HepG2 (cell line): Measurements from ENCODE around the gene RHD. TPM values are rescaled to one million over a fixed set of nuclear protein-coding genes. Genes with fewer than 3 reads are reported as not detected.
A peak's percentile ranks its signal among the peaks of the same experiment; 100 is the strongest.

Experiments
- ATF5 ChIP-seq: sonication (generic); formaldehyde crosslinking; IDR thresholded peaks from 2 replicates; pipeline ENCODE4 v1.4.0; 2020; ENCODE audit warnings: mild to moderate bottlenecking, low read depth, missing genetic modification reagents
- CEBPZ ChIP-seq: IDR thresholded peaks from 2 replicates; pipeline ENCODE4 v1.6.1; 2012; ENCODE audit warnings: low read length, improper control_type of control experiment
- CREBL2 ChIP-seq: sonication (generic); formaldehyde crosslinking; IDR thresholded peaks from 2 replicates; pipeline ENCODE4 v1.8.1; 2023; ENCODE audit warnings: missing genetic modification reagents, mild to moderate bottlenecking, borderline replicate concordance
- MXI1 ChIP-seq: IDR thresholded peaks from 3 replicates; pipeline ENCODE4 v1.6.1; 2012; ENCODE audit warnings: low read depth, low read length, inconsistent platforms, borderline replicate concordance
- POLR2G ChIP-seq: fragments of 200-400 bp; formaldehyde crosslinking; IDR thresholded peaks from 2 replicates; pipeline ENCODE4 v1.6.1; 2018; ENCODE audit warnings: mild to moderate bottlenecking, low read depth, low read length, moderate library complexity
- SOX6 ChIP-seq, 2 experiments: fragments of 450-650 bp in 1 of 2; sonication (generic) in 1 of 2; formaldehyde crosslinking in 1 of 2; IDR thresholded peaks; 2 replicates each; pipeline versions ENCODE4 v1.4.0 to v1.6.1; 2017 to 2020; ENCODE audit warnings: antibody characterized with exemption in 1 of 2, mild to moderate bottlenecking in 1 of 2, missing genetic modification reagents in 1 of 2
- TRAFD1 ChIP-seq: sonication (generic); formaldehyde crosslinking; IDR thresholded peaks from 2 replicates; pipeline ENCODE4 v1.5.1; 2020; ENCODE audit warnings: missing genetic modification reagents, mild to moderate bottlenecking, borderline replicate concordance
- ZFP82 ChIP-seq: sonication (generic); formaldehyde crosslinking; IDR thresholded peaks from 2 replicates; pipeline ENCODE4 v1.5.1; 2020; ENCODE audit warnings: mild to moderate bottlenecking, missing genetic modification reagents, borderline replicate concordance
- ZNF280D ChIP-seq: sonication (generic); formaldehyde crosslinking; IDR thresholded peaks from 2 replicates; pipeline ENCODE4 v1.5.1; 2020; ENCODE audit warnings: mild to moderate bottlenecking, missing genetic modification reagents
- ZNF496 ChIP-seq: sonication (generic); formaldehyde crosslinking; IDR thresholded peaks from 2 replicates; pipeline ENCODE4 v1.8.1; 2023; ENCODE audit warnings: mild to moderate bottlenecking, moderate library complexity, missing genetic modification reagents; ENCODE audit not compliant: insufficient replicate concordance
- ZNF687 ChIP-seq: sonication (generic); formaldehyde crosslinking; IDR thresholded peaks from 2 replicates; pipeline ENCODE4 v1.5.1; 2020; ENCODE audit warnings: mild to moderate bottlenecking, missing genetic modification reagents, moderate library complexity
- ZNF883 ChIP-seq: sonication (generic); formaldehyde crosslinking; IDR thresholded peaks from 2 replicates; pipeline ENCODE4 v1.5.1; 2020; ENCODE audit warnings: mild to moderate bottlenecking, missing genetic modification reagents; ENCODE audit errors: not compliant biosample characterization
- polyA plus RNA-seq, 8 experiments: library from polyadenylated mRNA; depleted of rRNA in 3 of 8; stranded (reverse) in 7 of 8; unstranded in 1 of 8; fragments of >200 nt; fragmentation: Illumina TruSeq in 4 of 8; extraction: Trizol in 4 of 8; gene quantifications; 2 replicates each; pipeline versions ENCODE4 v1.2.1 to v1.2.3, GENCODE V29; 2011 to 2016; ENCODE audit warnings: low read depth in 4 of 8, missing spikeins in 1 of 8, mixed read lengths in 1 of 8; ENCODE audit not compliant: insufficient read depth in 1 of 8
- total RNA-seq, 5 experiments: library from RNA; depleted of rRNA; stranded (reverse); fragments of >200 nt; fragmentation: Illumina TruSeq; extraction: Trizol; gene quantifications; 2 replicates each; pipeline ENCODE4 v1.2.3, GENCODE V29; 2016; ENCODE audit warnings: low read depth in 1 of 5

The RHD gene
- total and polyA plus RNA-seq, 2 of the 13 experiments (the other 11 are each of a cell fraction or from before 2014, with no cell fraction given), result not detected

GRCh38 chr1:25247024-25247828 is 25.1 kb upstream of the RHD start, which contains the start of gene RSRP1 (continued):
- peak; percentile 80 for TF ChIP-seq ZNF687 (CRISPR knock-in tag)
- peak; percentile 67 for TF ChIP-seq ZNF883 (CRISPR knock-in tag)
- TF ChIP-seq ATF5, result no peak
- TF ChIP-seq CEBPZ, result no peak
- TF ChIP-seq CREBL2 (CRISPR knock-in tag), result peak; percentile 78; the same call in 1 of the 2 replicates
- 0 out of 2 replicates have a peak, but pooled peaks have one; percentile 77 for TF ChIP-seq TRAFD1 (CRISPR knock-in tag)
- no peak; the same call in 1 of the 2 replicates for TF ChIP-seq ZNF280D (CRISPR knock-in tag)
- TF ChIP-seq POLR2G, result peak; percentile 100
- TF ChIP-seq MXI1, result peak; percentile 73; the same call in 2 of the 3 replicates
- peak; percentile 78; the same call in 1 of the 2 replicates for TF ChIP-seq ZFP82 (CRISPR knock-in tag)
- TF ChIP-seq SOX6 (IDR thresholded peaks at IDR 0.05), result no peak
- TF ChIP-seq SOX6 (CRISPR knock-in tag; IDR thresholded peaks at IDR 0.05), result peak; percentile 58; the same call in 1 of the 2 replicates
- TF ChIP-seq ZNF496 (CRISPR knock-in tag), result no peak
